Right lobe of liver (tissue), 6 donors: Measurements from ENCODE around the gene LSP1. TPM values are rescaled to one million over a fixed set of nuclear protein-coding genes. Genes with fewer than 3 reads are reported as not detected.

ENCODE experiments used
- ATAC-seq, 4 donors: fragments of 200-7000 bp; cut with Tn5 transposase; one replicate each; pipeline ENCODE4 v1.9.1; 2020; ENCODE audit warnings: mild to moderate bottlenecking in 4 of 4, moderate library complexity in 4 of 4
- DNase-seq, 3 donors: peaks; one replicate each; pipeline ENCODE4 v3.0.0-alpha.2; 2020
- H3K27ac ChIP-seq, 3 donors: fragments of 200-600 bp; one replicate each; pipeline ENCODE4 v1.8.0; 2022
- H3K27me3 ChIP-seq, 2 donors: fragments of 200-600 bp; one replicate each; pipeline ENCODE4 v1.8.0; 2022
- H3K36me3 ChIP-seq, 4 donors: fragments of 200-600 bp; sonication (generic) in 1 of 4; one replicate each; pipeline versions ENCODE4 v1.5.1 to v1.8.0; 2017 to 2022; ENCODE audit warnings: control low read depth in 1 of 4
- H3K4me1 ChIP-seq, 4 donors: fragments of 200-600 bp; sonication (generic) in 1 of 4; one replicate each; pipeline versions ENCODE4 v1.5.1 to v1.8.0; 2017 to 2022; ENCODE audit warnings: control low read depth in 1 of 4
- H3K4me3 ChIP-seq, 3 donors: fragments of 200-600 bp; one replicate each; pipeline ENCODE4 v1.8.0; 2022
- H3K9me3 ChIP-seq, 4 donors: fragments of 200-600 bp; sonication (generic) in 1 of 4; one replicate each; pipeline versions ENCODE4 v1.5.1 to v1.8.0; 2017 to 2022; ENCODE audit warnings: control low read depth in 1 of 4
- CTCF ChIP-seq, 4 donors: fragments of 200-600 bp in 3 of 4; fragments of 450-650 bp in 1 of 4; IDR thresholded peaks; one replicate each; pipeline versions ENCODE4 v1.5.1 to v1.8.0; 2016 to 2022; ENCODE audit warnings: antibody characterized with exemption in 4 of 4, mild to moderate bottlenecking in 2 of 4
- POLR2A ChIP-seq: fragments of 450-650 bp; IDR thresholded peaks from one replicate; pipeline ENCODE4 v1.6.1; 2017; ENCODE audit warnings: antibody characterized with exemption, mild to moderate bottlenecking
- WGBS: methylation state at CpG from one replicate; pipeline ENCODE4 v1.1.6; 2018; ENCODE audit warnings: low coverage, low lambda C conversion rate; ENCODE audit not compliant: insufficient coverage; ENCODE audit errors: missing lambda C conversion rate; 5-methylcytosine and 5-hydroxymethylcytosine counted together
- intact Hi-C, 2 donors: fragments of 100-400 bp; cut with DNase I; formaldehyde crosslinking; loops; one replicate each; pipeline versions ENCODE4 v1.11.2 to v1.14.1; 2022
- total RNA-seq, 6 experiments: library from RNA; depleted of rRNA in 2 of 6; stranded (reverse); fragments of >200 nt in 2 of 6; fragmentation: NEBNext Ultra II Directional in 3 of 6; extraction: Animal tissue kit (Norgen Biotek cat#: 25700) in 3 of 6; gene quantifications; one replicate each; pipeline versions ENCODE4 v1.1.0 to v1.2.4, GENCODE V29; 2016 to 2023
- donor health status: DM: no; HTN: yes; CAD: no.
- donor health status: DM: no; HTN: no; CAD: no.
- donor health status: DM: no; HTN: no; CAD: no.
- donor health status: DM: no; HTN: yes; CAD: no.
- donor health status: DM: no; HTN: yes; CAD: no.

The LSP1 gene
- total RNA-seq, 6 experiments from 2014 or later = 2.3 to 20.6 (median 8.8) TPM

- no peaks in the 10 kb centered on the region for H3K36me3 ChIP-seq
- no peaks in the 10 kb centered on the region for H3K9me3 ChIP-seq
- DNase-seq (no peak), ATAC-seq (no peak)
- no peak for TF ChIP-seq CTCF (IDR thresholded peaks at IDR 0.05)
- no peak for TF ChIP-seq POLR2A
- no peak overlapping the region for H3K4me3 ChIP-seq
- intact Hi-C loops = loop anchor here in 1 of 2 donors (5.0 kb wide), 1 partner anchor 127 kb away; the partner anchor contains the start of gene KRTAP5-6
- H3K27me3 ChIP-seq = no peaks in the 10 kb centered on the region
- 60% methylated on average over 1 of the region's 23 CpGs for WGBS
- no peak overlapping the region for H3K27ac ChIP-seq
- peaks cover 0 to 10% (median 2%) of the 10 kb centered on the region in 4 donors for H3K4me1 ChIP-seq
Observed at GRCh38 chr11:1824221-1825038, 28.5 kb upstream of the LSP1 start.

- no peaks in the 10 kb centered on the region for H3K9me3 ChIP-seq
- no peaks in the 10 kb centered on the region for H3K27me3 ChIP-seq
- H3K4me1 ChIP-seq = peaks cover 0 to 12% (median 3%) of the 10 kb centered on the region in 4 donors
- intact Hi-C loops = loop anchor here in 1 of 2 donors (5.0 kb wide), 1 partner anchor 128 kb away; the partner anchor contains the start of gene KRTAP5-6
- TF ChIP-seq POLR2A (no peak), CTCF (IDR thresholded peaks at IDR 0.05) (peak; percentile 48 to 77 (median 63))
- no peaks in the 10 kb centered on the region for H3K36me3 ChIP-seq
- no peak overlapping the region for H3K27ac ChIP-seq
- no CpG with 5 or more reads among the region's 26 CpGs for WGBS
- H3K4me3 ChIP-seq = no peak overlapping the region
- DNase-seq = peak in 2 of 3 donors; percentile 83 to 88
- peak; percentile 82 to 88 (median 84) for ATAC-seq
Observed at GRCh38 chr11:1825039-1825740, 27.7 kb upstream of the LSP1 start.

- WGBS = no CpG with 5 or more reads among the region's 33 CpGs
- H3K36me3 ChIP-seq = no peaks in the 10 kb centered on the region
- no peaks in the 10 kb centered on the region for H3K27me3 ChIP-seq
- no peak overlapping the region for H3K4me3 ChIP-seq
- peaks cover 0 to 19% (median 7%) of the 10 kb centered on the region in 4 donors for H3K4me1 ChIP-seq
- DNase-seq (peak in 2 of 3 donors; percentile 45 to 53), ATAC-seq (no peak)
- no peak for TF ChIP-seq POLR2A
- no peak for TF ChIP-seq CTCF (IDR thresholded peaks at IDR 0.05)
- H3K27ac ChIP-seq = no peak overlapping the region
- intact Hi-C loops = loop anchor here in 1 of 2 donors (5.0 kb wide), 1 partner anchor 129 kb away; the partner anchor contains the start of gene KRTAP5-6
- no peaks in the 10 kb centered on the region for H3K9me3 ChIP-seq
Observed at GRCh38 chr11:1825785-1826451, 27.0 kb upstream of the LSP1 start.

- peak overlapping the region in 1 of 3 donors; percentile 22 for H3K27ac ChIP-seq
- no peak overlapping the region for H3K4me3 ChIP-seq
- 73% methylated on average over 3 of the region's 15 CpGs for WGBS
- DNase-seq (peak in 1 of 3 donors; percentile 56), ATAC-seq (peak in 1 of 4 donors; percentile 24)
- no peaks in the 10 kb centered on the region for H3K9me3 ChIP-seq
- no peak for TF ChIP-seq POLR2A
- no peaks in the 10 kb centered on the region for H3K27me3 ChIP-seq
- intact Hi-C loops = loop anchor here in 1 of 2 donors (5.0 kb wide), 1 partner anchor 129 kb away; the partner anchor contains the start of gene KRTAP5-6
- H3K36me3 ChIP-seq = no peaks in the 10 kb centered on the region
- H3K4me1 ChIP-seq = peaks cover 0 to 23% (median 9%) of the 10 kb centered on the region in 4 donors
Observed at GRCh38 chr11:1826552-1827094, 26.3 kb upstream of the LSP1 start.
